GM18867 (cell line): ENCODE measurements around the gene ELK4.
"Not testable (repeated sequence)": the region's sequence is repeated elsewhere in the genome, so short reads cannot be mapped to it uniquely, and the experiment has no call there.

ENCODE experiments used
- ATAC-seq: cut with Tn5 transposase; IDR thresholded peaks from one replicate; pipeline ENCODE4 v1.9.1; 2021; ENCODE audit warnings: mild to moderate bottlenecking, moderate library complexity; ENCODE audit not compliant: unreplicated experiment

Gene ELK4

DNA sequence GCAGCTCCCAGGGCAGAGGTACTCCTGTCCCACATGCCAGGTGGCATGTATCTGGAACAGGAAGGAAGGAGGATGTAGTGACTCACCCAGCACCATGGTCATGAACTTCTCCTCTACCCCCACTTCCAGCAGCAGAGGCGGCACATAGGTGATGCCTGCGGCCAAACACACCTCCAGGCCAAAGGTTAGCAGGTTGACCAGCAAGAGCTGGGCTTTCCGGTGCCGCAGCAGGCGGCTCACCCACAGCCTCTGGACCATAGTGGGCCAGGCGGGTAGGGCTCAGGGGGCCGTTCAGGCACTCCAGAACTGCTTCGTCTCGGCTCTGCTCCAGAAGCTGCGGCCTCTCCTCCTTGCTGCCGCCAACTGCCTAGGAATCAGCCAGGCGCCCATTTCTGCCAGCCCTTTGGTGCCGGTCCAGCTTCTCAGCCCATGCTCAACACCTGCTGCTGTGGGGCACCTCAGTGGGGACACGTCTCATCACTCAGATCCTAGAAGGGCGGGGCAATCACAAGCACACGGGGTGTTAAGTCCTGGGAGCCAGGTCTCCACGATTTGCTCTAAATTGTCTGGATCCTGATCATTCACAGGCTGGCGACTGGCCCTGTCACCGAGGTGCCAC, 32.7 kb upstream of the ELK4 start:
- ATAC-seq: no peak

DNA sequence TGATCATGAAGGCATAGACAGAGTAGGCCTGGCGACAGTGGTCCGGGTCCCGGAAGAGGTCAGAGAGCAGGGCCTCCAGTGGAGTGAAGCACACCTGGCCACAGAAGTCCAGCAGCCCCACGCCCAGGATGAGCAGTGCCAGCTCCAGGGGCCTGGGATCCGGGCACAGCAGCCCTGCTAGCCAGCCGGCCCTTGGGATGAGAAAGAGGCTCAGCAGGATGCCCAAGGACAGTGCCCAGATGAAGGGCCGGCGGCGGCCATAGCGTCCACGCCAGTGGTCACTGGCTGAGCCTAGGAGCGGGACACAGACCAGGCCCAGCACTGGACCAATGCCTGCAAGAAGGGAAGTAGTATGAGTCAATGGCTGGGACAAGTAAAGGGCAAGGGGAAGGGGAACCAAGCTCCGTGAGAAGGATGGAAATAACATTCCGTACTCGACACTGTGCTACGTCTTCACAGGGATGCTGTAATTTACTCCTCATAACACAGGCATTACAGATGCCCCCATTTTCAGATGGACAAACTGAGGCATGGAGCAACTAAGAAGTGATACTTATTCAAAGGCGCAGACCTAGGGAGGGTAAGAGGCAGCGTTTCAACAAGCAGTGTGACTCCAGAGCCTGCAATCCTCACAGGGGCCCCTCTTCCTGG, 31.6 kb upstream of the ELK4 start:
- ATAC-seq: no peak

DNA sequence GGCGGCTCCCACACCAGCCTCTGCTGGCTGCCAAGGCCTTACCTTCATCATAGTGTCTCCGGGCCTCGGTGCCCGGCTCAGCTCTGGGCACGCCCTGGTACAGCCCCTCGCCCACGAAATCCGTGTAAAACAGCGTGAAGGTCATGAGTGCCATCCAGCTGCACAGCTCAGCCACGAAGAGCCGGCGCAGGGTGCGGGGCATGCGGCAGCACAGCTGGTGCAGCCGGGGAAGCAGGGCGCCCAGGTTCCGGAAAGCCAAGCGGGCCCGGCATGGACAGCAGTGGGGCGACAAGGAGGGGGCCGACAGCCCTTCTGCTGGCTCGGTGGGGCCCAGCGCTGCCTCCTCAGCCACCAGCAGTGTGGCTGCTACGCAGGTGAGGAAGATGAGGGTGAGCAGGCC, 31.0 kb upstream of the ELK4 start:
- no peak for ATAC-seq

DNA sequence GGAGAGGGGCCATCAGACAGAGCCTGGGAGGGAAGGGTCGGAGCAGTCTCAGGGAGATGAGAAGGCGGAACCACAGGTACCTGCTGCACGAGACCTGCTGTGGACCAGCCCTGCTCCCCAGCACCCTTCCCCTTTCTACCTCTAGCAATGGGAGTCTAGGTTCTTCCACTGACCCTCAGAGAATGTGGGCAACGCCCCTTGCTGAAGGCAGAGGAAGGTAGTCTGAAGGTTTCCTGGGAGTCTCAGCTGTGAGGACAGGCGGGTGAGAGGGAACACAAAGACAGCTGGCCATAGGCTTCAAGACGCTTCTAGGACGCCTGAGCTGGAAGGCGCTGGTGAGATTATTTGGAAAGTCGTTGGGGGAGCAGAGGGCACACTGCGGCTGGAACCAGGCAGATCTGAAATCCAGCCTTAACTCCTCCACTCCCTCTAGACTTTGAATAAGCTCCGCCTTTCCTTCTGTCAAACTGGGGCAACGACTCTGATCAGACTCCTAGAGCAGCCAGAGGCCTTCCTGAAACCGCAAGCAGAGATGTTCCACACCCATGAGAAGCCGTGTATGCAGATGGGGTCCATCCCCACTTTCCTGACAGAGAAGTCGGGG, 30.4 kb upstream of the ELK4 start:
- ATAC-seq: no peak

DNA sequence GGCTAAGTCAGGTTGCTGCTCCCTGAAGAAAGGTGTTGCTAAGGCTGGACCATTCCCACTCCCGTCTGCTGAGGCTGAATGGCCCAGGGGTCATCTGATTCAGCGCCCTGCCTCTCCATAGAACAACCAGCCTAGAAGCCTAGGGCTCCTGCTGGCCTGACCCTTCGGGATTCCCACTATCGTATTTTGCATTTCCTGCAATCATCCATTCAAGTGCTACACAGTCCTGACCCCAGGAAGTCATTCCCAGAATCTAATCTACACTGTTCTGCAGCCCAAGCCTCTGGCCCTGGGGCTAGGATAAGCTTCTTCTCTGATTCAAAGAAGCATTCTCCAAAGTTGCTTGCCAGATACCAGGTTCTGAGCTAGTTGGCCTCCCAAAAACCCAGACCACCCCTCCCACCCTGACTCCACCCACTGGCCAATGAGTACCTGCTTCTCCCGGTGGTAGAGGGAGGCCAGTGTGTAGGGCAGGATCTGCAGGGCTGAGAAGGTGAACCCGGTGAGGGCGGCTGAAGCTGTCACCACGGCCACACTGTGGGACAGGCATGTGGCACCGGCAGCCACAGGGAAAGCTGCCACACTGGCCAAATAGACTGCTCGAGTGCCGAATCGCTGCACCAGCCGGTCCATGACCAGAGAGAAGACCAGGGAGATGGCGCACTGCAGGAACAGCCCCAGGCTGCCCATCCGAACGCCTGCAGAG, 29.8 kb upstream of the ELK4 start:
- no peak for ATAC-seq

DNA sequence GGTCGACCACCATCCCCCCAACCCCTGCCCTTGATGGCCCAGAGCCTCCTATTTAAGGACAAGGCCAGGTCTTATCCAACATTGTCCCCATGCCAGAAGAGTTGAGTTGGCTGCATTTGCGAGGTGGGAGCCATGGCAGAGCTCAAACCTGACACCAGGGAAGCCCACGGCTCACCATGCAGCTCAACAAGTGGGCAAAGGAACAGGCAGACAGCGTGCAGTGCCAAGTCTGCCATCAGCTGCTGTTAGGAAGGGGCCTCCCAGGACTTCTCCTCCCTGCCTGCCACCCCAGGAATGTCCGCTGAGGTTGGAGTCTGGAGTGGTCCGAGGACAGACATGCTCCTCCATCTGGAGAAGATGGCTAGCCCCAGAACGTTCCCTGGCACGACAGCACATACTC, 28.6 kb upstream of the ELK4 start:
- no peak for ATAC-seq

DNA sequence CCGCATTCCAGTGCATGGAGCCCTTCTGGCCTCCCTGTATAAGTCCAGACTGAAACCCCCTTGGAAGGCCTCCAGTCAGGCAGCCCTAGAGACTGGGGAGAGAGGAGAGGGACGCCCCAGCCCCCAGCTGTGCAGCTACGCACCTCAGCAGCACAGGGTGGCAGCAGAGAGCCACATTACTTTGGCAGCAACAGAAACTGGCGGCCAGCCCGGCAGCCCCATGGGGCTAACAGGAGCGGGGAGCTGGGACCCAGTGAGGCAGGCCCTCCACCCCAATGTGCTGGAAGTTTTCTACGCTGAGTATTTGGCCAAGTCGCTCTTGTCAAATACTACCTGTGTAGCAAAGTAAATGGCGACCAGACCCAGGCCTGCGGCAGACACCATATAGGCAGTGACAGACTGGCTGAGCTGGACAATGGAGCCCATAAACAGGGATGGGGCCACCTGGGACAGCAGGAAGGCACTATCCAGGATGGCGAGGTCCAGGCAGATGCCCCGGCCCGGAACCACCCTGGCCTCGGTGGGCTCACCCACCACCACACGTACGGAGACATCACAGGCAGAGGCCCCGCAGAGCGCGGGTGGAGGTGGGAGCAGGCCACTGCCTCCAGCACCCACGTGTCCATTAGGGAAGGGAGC, 27.3 kb upstream of the ELK4 start:
- peak; percentile 75 for ATAC-seq

DNA sequence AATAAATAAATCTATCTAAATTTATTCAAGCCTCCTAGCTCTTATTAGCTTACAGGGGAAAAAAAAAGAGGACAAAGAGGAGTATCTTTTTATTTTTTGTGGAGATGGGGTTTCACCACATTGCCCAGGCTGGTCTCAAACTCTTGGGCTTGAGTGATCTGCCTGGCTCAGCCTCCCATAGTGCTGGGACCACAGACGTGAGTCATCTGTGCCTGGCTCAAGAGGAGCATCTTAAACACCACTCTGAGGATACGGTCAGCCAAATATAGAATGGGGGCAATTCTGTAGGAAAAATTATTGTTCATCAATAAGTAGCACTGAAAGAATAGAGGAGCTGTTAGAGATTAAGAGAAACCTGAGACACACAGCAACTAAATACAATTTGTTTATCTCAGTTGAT, 24.4 kb upstream of the ELK4 start:
- ATAC-seq: no peak

DNA sequence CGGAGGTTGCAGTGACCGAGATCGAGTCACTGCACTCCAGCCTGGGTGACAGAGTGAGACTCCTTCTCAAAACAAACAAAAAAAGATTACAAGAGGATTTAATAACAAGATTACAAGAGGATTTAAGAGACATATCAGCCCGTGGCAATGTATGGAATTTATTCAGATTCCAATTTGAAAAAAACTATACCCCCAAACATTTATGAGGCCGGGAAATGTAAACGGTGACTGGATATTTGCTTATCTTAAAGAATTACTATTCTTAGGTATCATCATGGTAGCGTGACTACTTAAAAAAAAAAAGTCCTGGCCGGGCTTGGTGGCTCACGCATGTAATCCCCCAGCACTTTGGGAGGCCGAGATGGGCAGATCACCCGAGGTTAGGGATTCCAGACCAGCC, 21.2 kb upstream of the ELK4 start:
- no peak for ATAC-seq

DNA sequence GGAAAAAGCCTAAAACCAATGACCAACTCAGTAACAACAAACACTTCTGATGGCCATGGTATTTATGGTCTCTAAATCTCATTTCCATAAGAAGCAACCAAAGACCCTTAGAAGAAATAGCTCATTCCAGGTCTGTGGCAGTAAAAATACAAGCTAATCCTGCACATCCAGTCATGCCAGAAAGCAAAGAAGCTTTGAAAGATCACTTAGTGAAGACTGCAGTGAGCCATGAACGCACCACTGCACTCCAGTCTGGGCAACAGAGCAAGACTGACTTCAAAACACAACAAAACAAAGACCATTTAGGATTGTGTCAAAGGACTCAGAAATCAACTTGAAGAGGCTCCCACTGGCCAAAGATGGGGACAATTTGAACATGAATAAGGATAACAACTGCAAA, 18.4 kb upstream of the ELK4 start:
- ATAC-seq: no peak

DNA sequence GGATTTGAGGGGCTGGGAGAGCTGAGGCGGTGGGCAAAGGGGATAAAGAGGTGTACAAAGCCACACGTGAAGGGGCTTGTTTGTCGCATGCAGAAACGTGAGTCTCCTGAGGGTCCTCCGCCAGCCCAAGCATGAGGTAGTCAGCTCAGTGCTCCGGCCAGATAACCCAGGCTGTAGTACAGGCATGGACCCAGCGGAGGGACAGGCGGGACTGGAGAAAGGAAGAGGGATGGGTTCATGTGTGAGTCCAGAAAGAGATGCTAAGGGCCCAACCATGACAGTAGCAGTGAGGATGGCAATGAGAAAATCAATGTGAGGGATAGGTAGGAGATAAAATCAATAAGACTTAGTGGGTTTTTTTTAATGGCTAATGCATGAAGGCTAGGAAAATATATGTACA, 13.7 kb upstream of the ELK4 start:
- no peak for ATAC-seq

DNA sequence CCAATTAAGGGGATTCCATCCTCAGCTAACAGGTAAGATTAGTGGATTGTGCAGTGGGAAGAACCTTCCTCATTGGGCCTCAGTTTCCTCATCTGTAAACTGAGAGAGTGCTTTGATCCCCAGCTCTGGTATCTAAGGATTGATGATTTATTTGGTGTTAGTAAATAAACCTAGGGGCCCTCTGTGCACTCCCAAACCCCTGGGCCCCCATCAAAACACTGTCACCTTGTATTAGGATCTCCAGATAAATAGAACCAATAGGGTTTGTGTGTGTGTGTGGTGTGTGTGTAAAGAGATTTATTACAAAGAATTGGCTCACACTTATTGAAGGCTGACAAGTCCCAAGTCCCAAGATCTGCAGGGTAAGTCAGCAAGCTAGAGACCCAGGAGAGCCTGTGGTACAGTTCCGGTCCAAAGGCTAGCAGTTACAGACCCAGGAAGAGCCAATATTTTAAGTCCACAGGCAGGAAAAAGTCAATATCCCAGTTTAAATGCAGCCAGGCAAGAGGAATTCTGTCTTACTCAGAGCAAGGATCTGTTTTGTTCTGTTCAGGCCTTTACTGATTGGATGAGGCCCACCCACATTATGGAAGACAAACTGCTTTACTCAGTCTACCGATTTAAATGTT, 11.0 kb upstream of the ELK4 start:
- ATAC-seq: no peak

DNA sequence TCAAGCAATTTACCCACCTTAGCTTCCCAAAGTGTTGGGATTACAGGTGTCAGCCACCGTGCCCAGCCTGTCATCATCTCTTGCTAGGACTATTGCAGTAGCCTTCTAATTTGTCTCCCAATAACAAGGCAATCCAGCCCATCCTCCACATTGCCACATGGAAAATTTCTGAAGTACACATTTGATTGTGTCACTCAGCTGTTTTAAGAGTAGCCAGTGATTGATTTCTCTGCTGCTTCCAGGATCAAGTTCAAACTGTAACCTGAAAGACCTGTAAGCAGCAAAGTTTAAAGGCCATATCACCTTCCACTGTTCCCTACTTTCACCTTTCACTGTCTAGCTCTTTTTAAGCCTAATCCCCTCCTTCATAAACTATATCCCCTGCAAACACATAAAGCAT, 7.8 kb upstream of the ELK4 start:
- no peak for ATAC-seq

DNA sequence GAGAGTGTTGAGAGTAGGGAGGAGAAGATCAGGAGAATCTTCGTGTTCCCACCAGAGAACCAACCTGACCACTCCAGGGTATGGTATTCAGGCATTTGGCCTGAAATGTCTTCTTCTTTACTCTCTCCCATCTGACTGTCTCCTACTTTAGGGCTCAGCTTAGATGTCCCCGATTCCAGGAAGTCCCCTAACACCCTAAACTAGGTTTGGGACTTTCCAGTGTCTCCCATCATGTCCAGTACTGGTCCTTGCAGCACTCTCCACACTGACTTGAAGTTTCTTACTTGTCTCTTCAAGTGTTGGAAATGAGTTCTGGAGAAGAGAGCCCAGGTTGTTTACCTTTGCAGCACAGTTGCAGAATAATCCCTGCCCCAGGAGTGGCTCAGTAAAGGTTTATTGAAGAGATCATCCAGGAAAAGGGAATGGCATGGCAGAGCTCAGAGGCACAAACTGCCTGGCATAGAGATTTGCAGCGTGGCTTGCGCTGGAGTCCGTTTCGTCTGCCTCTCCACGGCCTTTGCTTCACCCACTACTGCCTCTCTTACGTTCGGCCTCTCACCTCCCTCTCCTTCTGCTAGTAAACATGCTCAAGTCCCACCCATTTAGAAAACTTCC, 6.2 kb upstream of the ELK4 start:
- no peak for ATAC-seq

DNA sequence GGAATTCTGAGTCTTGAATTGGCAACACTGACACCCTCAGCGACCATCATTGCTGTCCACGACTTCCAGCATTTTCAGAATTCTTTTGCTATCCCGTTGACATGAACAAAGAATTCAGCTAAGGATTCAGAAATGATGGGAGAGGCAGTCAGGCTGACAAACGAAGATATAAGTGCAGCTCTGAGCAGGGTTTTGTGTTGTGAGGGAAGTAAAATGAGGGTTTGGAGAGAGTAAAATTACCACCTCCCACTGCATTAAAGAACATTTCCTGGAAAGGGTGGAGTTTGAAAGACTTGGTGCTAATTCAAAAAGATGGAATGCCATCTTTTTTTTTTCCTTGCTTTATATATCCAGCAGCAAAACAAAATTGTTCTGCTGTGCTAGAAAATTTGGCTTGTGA, 4.9 kb upstream of the ELK4 start:
- no peak for ATAC-seq

DNA sequence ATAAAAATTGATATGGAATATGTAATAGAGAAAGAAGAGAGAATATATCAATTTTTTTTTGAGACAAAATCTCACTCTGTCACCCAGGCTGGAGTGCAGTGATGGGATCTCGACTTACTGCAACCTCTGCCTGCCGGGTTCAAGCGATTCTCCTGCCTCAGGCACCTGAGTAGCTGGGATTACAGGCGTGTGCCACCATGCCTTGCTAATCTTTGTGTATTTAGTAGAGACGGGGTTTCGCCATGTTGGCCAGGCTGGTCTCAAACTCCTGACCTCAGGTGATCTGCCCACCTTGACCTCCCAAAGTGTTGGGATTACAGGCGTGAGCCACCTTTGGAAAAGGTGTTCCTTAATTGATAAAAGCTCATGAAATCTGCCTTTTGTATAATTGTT, 4.3 kb upstream of the ELK4 start:
- ATAC-seq: not testable (repeated sequence)

DNA sequence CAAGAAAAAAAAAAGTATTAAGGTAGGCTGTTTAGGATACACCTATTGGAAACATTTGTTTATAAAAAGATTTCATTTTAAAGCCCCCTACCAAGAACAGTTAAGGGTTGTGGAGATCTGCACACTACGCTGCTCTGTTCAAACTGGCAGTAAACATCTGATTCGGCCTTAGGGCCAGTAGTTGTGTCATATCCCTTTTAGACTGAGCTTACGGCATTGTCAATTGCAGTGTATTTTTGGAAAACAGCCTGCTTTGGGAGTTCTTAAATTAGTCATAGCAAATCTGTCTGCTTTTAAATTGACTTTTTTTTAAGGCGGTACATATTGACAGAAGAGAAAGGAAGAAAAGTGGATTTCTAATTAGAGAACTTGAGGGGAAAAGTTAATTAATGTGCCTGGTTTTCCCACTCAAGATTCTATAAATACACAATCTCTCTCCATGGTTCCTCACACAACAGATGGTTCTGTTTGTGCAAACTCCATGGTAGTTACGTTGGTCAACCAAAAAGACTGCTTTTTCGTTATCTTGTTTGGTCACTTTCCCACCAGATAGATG, 1.7 kb upstream of the ELK4 start:
- no peak for ATAC-seq

DNA sequence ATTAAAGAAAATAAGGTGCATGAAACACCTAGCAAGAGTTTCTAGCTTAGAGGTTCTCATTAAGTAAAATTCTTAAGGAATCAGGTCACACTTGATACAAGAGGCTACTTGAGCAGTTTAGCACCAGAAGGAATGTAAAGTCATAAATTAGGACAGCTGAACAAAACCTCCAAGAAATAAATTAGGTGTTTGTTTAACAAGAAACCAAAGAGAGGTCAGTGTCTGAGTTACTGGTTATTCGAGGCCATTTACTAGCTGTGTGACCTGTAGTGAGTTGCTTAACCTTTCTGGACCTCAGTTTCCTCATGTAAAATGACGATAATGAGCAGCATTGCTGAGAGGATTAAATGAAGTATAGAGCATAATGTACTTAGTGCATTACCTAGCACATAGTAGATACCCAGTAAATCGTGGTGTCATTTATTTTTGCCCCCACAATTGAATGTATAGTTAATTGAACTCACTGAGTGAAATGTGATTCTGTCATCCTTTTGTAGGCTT, 908 bp upstream of the ELK4 start:
- ATAC-seq: no peak

DNA sequence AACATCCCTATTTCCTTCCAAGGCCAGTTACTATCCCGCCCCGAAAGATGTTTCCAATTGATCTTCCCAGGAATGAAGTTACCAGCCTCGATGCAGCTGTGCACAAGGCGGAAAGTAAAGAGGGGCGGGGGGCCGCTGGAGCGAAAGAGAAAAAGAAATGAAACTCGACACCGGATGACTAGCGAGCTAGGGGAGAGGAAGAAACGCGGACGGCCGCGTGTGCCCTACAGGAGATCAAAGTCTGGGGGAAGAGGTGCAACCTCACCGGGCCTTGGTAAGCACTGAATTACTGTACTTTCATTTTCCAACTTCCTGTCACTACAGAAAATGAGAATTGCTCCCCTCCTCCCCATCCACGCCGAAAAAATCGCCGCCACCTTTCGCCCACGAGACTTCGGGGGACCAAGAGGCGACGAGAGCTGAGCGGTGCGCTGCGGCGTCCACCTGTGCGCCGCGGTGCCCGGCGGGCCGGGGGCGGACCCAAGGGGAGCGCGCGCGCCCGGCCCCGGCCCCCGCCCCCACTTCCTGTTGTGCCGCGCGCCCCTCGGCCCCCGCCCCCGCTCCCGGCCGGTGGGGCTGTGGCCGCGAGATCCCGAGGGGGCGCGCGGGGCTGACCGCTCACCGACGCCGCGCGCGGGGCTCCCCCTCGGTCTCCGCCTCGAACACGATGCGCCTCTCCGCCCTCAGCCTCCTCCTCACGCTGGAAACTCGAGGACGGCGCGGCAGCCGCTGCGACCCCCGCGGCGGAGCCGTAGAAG, 622 bp downstream of the ELK4 start:
- ATAC-seq: peak; percentile 69

DNA sequence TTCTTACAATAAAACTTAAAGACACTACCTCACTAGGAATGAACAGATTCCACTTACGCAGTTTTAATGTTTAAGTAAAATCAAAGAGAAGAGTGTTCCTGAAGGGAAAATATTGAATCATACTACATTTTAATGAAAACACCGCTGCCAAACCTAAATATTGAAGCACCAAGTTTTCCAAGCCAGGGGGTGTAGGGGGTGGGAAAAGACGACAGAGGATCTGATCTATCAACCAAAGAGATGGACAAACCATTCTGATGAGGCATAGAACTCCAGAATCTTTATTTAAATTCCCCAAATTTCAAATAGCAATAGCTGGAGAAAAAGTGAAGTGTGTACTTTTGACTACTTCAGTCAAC, 1.2 kb downstream of the ELK4 start:
- ATAC-seq: no peak
